NB4 (cell line): ENCODE results near the gene KPNA4.

Source experiments
- MYC ChIP-seq: IDR thresholded peaks from 2 replicates; pipeline ENCODE4 v1.6.1; 2011; ENCODE audit warnings: low read depth, low read length
- POLR2A ChIP-seq: IDR thresholded peaks from 2 replicates; pipeline ENCODE4 v1.6.1; 2011; ENCODE audit warnings: mild to moderate bottlenecking; ENCODE audit not compliant: insufficient read length; ENCODE audit errors: extremely low read depth
- TF ChIP-seq, protein P1 (sequence below): IDR thresholded peaks from one replicate; pipeline ENCODE4 v1.5.1; 2012; ENCODE audit warnings: low read depth, low read length
- TF ChIP-seq, protein P2 (sequence below): IDR thresholded peaks from 2 replicates; pipeline ENCODE4 v1.6.1; 2011; ENCODE audit warnings: low read depth, low read length

DNA sequence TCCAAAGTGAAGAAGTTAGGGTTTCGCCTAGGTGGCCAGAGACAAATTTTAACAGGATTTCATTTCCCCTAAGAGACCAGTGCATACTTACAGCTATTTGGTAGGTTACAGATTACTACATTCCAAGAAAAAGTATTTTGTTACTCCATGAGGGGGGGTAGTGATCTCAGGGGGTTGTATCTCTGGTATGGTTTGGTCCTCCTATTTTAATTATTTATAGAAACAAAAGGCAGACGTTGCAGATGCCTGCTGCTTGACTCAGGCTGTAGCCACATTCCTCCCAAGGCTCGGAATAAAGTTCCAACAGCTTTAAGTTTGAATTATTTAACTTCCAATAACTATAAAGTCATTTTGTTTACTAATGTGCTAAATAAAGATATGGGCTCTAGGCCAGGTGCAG, 114.5 kb downstream of the KPNA4 start:
- TF ChIP-seq, protein P1, sequence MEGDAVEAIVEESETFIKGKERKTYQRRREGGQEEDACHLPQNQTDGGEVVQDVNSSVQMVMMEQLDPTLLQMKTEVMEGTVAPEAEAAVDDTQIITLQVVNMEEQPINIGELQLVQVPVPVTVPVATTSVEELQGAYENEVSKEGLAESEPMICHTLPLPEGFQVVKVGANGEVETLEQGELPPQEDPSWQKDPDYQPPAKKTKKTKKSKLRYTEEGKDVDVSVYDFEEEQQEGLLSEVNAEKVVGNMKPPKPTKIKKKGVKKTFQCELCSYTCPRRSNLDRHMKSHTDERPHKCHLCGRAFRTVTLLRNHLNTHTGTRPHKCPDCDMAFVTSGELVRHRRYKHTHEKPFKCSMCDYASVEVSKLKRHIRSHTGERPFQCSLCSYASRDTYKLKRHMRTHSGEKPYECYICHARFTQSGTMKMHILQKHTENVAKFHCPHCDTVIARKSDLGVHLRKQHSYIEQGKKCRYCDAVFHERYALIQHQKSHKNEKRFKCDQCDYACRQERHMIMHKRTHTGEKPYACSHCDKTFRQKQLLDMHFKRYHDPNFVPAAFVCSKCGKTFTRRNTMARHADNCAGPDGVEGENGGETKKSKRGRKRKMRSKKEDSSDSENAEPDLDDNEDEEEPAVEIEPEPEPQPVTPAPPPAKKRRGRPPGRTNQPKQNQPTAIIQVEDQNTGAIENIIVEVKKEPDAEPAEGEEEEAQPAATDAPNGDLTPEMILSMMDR: no peak
- no peak for TF ChIP-seq POLR2A
- TF ChIP-seq, protein P2, sequence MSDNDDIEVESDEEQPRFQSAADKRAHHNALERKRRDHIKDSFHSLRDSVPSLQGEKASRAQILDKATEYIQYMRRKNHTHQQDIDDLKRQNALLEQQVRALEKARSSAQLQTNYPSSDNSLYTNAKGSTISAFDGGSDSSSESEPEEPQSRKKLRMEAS: no peak
- TF ChIP-seq MYC: no peak
